SK-N-SH treated with all-trans-retinoic acid at 6 μM for 48 hours (cell line): ENCODE results near the gene VAMP3.
"Not testable (repeated sequence)": the region's sequence is repeated elsewhere in the genome, so short reads cannot be mapped to it uniquely, and the experiment has no call there.

Experiments used
- ATAC-seq: fragments of 200-7000 bp; cut with Tn5 transposase; 3 replicates; pipeline ENCODE4 v1.9.1; 2020; ENCODE audit warnings: mild to moderate bottlenecking, moderate library complexity
- ARNTL ChIP-seq: fragments of 450-650 bp; formaldehyde crosslinking; IDR thresholded peaks from 2 replicates; pipeline ENCODE4 v1.5.0; 2020; ENCODE audit warnings: low read depth, mild to moderate bottlenecking, moderate library complexity, borderline replicate concordance
- BACH2 ChIP-seq: fragments of 250-450 bp; sonication (Bioruptor Pico); IDR thresholded peaks from 2 replicates; pipeline ENCODE4 v1.9.0; 2021; ENCODE audit warnings: mild to moderate bottlenecking, borderline replicate concordance
- CSDC2 ChIP-seq: fragments of 250-450 bp; sonication (Bioruptor Pico); IDR thresholded peaks from 2 replicates; pipeline ENCODE4 v1.5.0; 2020; ENCODE audit warnings: mild to moderate bottlenecking, moderate library complexity
- GLIS3 ChIP-seq: fragments of 250-450 bp; sonication (Bioruptor Pico); IDR thresholded peaks from 2 replicates; pipeline ENCODE4 v1.5.0; 2020; ENCODE audit warnings: mild to moderate bottlenecking, moderate library complexity
- ISL1 ChIP-seq: fragments of 250-450 bp; sonication (Bioruptor Pico); IDR thresholded peaks from 2 replicates; pipeline ENCODE4 v2.1.2; 2022; ENCODE audit warnings: mild to moderate bottlenecking, moderate library complexity
- OSR1 ChIP-seq: fragments of 250-450 bp; sonication (Bioruptor Pico); IDR thresholded peaks from 2 replicates; pipeline ENCODE4 v1.8.0; 2022; ENCODE audit warnings: moderate library complexity, mild to moderate bottlenecking, inconsistent platforms
- PPARA ChIP-seq: fragments of 250-450 bp; sonication (Bioruptor Pico); IDR thresholded peaks from 2 replicates; pipeline ENCODE4 v1.5.0; 2020; ENCODE audit warnings: mild to moderate bottlenecking, borderline replicate concordance
- SNAI2 ChIP-seq: fragments of 250-450 bp; sonication (Bioruptor Pico); IDR thresholded peaks from 2 replicates; pipeline ENCODE4 v1.5.0; 2020; ENCODE audit warnings: mild to moderate bottlenecking, moderate library complexity
- TCF4 ChIP-seq: fragments of 250-450 bp; sonication (Bioruptor Pico); IDR thresholded peaks from 2 replicates; pipeline ENCODE4 v1.8.0; 2021; ENCODE audit warnings: mild to moderate bottlenecking, moderate library complexity, borderline replicate concordance
- TOX ChIP-seq: fragments of 250-450 bp; sonication (Bioruptor Pico); IDR thresholded peaks from 2 replicates; pipeline ENCODE4 v1.8.0; 2021; ENCODE audit warnings: mild to moderate bottlenecking, moderate library complexity, borderline replicate concordance
- ZFP3 ChIP-seq: fragments of 250-450 bp; sonication (Bioruptor Pico); IDR thresholded peaks from 2 replicates; pipeline ENCODE4 v1.5.0; 2020; ENCODE audit warnings: mild to moderate bottlenecking, moderate library complexity
- ZFP30 ChIP-seq: fragments of 450-650 bp; formaldehyde crosslinking; IDR thresholded peaks from 2 replicates; pipeline ENCODE4 v1.5.0; 2022; ENCODE audit warnings: mild to moderate bottlenecking, moderate library complexity
- ZNF565 ChIP-seq: fragments of 450-650 bp; formaldehyde crosslinking; conservative IDR thresholded peaks from 2 replicates; pipeline ENCODE4 v1.5.0; 2020; ENCODE audit warnings: low read depth, mild to moderate bottlenecking, moderate library complexity
- ZNF8 ChIP-seq: fragments of 450-650 bp; formaldehyde crosslinking; IDR thresholded peaks from 2 replicates; pipeline ENCODE4 v1.5.0; 2020; ENCODE audit warnings: mild to moderate bottlenecking, moderate library complexity
- TF ChIP-seq, protein P1 (sequence below): fragments of 250-450 bp; sonication (Bioruptor Pico); IDR thresholded peaks from 2 replicates; pipeline ENCODE4 v1.5.0; 2020; ENCODE audit warnings: mild to moderate bottlenecking, moderate library complexity
- TF ChIP-seq, protein P2 (sequence below): fragments of 250-450 bp; sonication (Bioruptor Pico); IDR thresholded peaks from 2 replicates; pipeline ENCODE4 v1.8.0; 2021; ENCODE audit warnings: low read depth, mild to moderate bottlenecking, moderate library complexity, borderline replicate concordance
- TF ChIP-seq, protein P3 (sequence below): fragments of 250-450 bp; sonication (Bioruptor Pico); IDR thresholded peaks from 2 replicates; pipeline ENCODE4 v1.5.1; 2020; ENCODE audit warnings: low read depth, mild to moderate bottlenecking, moderate library complexity
- TF ChIP-seq, protein P4 (sequence below): fragments of 250-450 bp; sonication (Bioruptor Pico); IDR thresholded peaks from 2 replicates; pipeline ENCODE4 v1.5.1; 2021; ENCODE audit warnings: mild to moderate bottlenecking, moderate library complexity

The VAMP3 gene

DNA sequence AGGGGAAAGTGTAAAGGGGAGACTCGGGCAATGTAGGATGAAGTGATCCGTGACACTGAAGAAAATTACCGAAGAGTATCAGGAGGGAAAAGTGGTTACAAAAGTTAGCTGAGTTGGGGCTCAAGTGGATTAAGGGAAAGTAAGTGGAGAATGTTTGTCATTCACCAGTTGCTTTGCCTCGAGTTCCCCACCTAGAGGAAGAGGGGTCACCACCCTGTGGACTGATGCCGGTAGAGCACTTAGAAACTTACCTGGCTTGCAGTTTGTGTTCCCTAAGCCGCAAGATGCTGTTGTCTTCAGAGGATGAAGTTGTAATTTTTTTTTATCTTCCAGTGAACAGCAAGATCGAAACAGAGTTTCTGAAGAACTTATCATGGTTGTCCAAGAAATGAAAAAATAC lies 14.0 kb downstream of the VAMP3 start:
- TF ChIP-seq, protein P1, sequence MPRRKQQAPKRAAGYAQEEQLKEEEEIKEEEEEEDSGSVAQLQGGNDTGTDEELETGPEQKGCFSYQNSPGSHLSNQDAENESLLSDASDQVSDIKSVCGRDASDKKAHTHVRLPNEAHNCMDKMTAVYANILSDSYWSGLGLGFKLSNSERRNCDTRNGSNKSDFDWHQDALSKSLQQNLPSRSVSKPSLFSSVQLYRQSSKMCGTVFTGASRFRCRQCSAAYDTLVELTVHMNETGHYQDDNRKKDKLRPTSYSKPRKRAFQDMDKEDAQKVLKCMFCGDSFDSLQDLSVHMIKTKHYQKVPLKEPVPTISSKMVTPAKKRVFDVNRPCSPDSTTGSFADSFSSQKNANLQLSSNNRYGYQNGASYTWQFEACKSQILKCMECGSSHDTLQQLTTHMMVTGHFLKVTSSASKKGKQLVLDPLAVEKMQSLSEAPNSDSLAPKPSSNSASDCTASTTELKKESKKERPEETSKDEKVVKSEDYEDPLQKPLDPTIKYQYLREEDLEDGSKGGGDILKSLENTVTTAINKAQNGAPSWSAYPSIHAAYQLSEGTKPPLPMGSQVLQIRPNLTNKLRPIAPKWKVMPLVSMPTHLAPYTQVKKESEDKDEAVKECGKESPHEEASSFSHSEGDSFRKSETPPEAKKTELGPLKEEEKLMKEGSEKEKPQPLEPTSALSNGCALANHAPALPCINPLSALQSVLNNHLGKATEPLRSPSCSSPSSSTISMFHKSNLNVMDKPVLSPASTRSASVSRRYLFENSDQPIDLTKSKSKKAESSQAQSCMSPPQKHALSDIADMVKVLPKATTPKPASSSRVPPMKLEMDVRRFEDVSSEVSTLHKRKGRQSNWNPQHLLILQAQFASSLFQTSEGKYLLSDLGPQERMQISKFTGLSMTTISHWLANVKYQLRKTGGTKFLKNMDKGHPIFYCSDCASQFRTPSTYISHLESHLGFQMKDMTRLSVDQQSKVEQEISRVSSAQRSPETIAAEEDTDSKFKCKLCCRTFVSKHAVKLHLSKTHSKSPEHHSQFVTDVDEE (CRISPR knock-in tag), result no peak
- TF ChIP-seq ARNTL (CRISPR knock-in tag), result no peak
- TF ChIP-seq, protein P2, sequence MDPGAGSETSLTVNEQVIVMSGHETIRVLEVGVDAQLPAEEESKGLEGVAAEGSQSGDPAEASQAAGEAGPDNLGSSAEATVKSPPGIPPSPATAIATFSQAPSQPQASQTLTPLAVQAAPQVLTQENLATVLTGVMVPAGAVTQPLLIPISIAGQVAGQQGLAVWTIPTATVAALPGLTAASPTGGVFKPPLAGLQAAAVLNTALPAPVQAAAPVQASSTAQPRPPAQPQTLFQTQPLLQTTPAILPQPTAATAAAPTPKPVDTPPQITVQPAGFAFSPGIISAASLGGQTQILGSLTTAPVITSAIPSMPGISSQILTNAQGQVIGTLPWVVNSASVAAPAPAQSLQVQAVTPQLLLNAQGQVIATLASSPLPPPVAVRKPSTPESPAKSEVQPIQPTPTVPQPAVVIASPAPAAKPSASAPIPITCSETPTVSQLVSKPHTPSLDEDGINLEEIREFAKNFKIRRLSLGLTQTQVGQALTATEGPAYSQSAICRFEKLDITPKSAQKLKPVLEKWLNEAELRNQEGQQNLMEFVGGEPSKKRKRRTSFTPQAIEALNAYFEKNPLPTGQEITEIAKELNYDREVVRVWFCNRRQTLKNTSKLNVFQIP (CRISPR knock-in tag), result no peak
- no peak for TF ChIP-seq SNAI2 (CRISPR knock-in tag)
- TF ChIP-seq GLIS3 (CRISPR knock-in tag), result no peak
- TF ChIP-seq TOX (CRISPR knock-in tag), result no peak
- TF ChIP-seq, protein P3, sequence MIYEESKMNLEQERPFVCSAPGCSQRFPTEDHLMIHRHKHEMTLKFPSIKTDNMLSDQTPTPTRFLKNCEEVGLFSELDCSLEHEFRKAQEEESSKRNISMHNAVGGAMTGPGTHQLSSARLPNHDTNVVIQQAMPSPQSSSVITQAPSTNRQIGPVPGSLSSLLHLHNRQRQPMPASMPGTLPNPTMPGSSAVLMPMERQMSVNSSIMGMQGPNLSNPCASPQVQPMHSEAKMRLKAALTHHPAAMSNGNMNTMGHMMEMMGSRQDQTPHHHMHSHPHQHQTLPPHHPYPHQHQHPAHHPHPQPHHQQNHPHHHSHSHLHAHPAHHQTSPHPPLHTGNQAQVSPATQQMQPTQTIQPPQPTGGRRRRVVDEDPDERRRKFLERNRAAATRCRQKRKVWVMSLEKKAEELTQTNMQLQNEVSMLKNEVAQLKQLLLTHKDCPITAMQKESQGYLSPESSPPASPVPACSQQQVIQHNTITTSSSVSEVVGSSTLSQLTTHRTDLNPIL (CRISPR knock-in tag), result no peak
- no peak for TF ChIP-seq ZNF565 (CRISPR knock-in tag)
- no peak for TF ChIP-seq ZNF8 (CRISPR knock-in tag)
- no peak for ATAC-seq

DNA sequence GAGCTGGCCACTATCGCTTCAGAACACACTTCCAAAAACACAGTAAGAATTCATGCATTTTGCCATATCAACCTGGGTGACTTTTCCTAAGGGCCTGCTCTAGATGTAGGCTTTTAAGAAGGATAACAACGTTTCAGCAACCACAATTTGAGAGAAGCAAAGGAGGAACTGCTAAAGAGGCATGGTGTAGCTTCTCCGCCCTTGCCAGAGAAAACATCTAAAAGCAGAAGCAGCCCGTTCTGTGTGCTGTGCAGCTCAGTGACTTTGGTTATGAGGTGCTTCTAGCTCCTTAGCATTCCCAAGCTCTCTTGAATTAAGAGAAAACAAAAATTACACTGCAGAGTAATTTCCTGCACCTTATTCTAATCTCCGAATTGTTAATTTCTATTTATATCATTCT lies 15.7 kb downstream of the VAMP3 start:
- ATAC-seq, result no peak

DNA sequence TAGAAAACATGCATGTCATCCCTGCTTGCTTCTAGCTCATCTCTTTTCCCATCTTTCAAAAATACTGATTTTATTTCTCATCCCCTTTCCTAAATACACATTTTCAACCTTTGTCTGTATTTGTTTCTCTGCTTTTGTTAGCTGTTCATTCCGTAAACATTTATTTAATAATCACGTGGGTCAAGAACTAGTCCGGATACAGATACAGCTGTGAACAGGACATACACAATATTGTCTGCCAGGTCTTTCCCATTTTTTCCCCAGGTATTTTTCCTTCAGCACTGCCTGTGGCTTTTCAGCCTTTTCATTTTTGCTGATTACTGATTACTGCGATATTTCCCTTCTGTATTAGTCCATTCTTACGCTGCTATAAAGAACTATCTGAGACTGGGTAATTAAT lies 18.7 kb downstream of the VAMP3 start:
- no peak for ATAC-seq
- TF ChIP-seq, protein P2 (CRISPR knock-in tag), result no peak
- TF ChIP-seq TOX (CRISPR knock-in tag) (no peak), BACH2 (no peak), TCF4 (no peak), ARNTL (CRISPR knock-in tag) (no peak), ZNF565 (CRISPR knock-in tag) (no peak), CSDC2 (no peak), PPARA (CRISPR knock-in tag) (no peak), ZFP3 (CRISPR knock-in tag) (no peak), ZFP30 (no peak), OSR1 (CRISPR knock-in tag) (no peak)
- TF ChIP-seq, protein P3 (CRISPR knock-in tag), result no peak
- TF ChIP-seq, protein P4, sequence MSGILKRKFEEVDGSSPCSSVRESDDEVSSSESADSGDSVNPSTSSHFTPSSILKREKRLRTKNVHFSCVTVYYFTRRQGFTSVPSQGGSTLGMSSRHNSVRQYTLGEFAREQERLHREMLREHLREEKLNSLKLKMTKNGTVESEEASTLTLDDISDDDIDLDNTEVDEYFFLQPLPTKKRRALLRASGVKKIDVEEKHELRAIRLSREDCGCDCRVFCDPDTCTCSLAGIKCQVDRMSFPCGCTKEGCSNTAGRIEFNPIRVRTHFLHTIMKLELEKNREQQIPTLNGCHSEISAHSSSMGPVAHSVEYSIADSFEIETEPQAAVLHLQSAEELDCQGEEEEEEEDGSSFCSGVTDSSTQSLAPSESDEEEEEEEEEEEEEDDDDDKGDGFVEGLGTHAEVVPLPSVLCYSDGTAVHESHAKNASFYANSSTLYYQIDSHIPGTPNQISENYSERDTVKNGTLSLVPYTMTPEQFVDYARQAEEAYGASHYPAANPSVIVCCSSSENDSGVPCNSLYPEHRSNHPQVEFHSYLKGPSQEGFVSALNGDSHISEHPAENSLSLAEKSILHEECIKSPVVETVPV (CRISPR knock-in tag), result no peak
- TF ChIP-seq, protein P1 (CRISPR knock-in tag), result no peak

More for the DNA sequence above, 15.7 kb downstream of the VAMP3 start:
- TF ChIP-seq TCF4, result no peak
- TF ChIP-seq ISL1 (CRISPR knock-in tag), result no peak

DNA sequence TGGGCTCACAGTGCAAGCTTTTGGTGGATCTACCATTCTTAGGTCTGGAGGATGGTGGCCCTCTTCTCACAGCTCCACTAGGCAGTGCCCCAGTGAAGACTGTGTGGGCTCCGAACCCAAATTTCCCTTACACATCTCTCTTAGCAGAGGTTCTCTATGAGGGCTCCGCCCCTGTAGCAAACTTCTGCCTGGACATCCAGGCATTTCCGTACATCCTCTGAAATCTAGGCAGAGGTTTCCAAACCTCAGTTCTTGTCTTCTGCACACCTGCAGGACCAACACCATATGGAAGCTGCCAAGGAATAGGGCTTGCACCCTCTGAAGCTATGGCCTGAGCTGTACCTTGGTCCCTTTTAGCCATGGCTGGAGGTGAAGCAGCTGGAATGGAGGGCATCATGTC lies 19.9 kb downstream of the VAMP3 start:
- ATAC-seq, result not testable (repeated sequence)
